Astrocyte (in vitro differentiated cells and primary cell): Measurements from ENCODE around the gene SARDH. TPM values are rescaled to one million over a fixed set of nuclear protein-coding genes. Genes with fewer than 3 reads are reported as not detected.

Source experiments
- DNase-seq: peaks from one replicate; pipeline ENCODE4 v3.0.0-alpha.2; 2010; ENCODE audit warnings: low read depth
- FAIRE-seq: peaks from 2 replicates; lab custom pipeline; 2011; peaks lifted over from hg19 to GRCh38; lab: Jason Lieb, UNC
- H2AFZ ChIP-seq: 2 replicates; pipeline ENCODE4 v1.6.0; 2012; ENCODE audit warnings: low read depth, low read length, inconsistent platforms
- H3K27ac ChIP-seq: 2 replicates; pipeline ENCODE4 v1.5.1; 2011; ENCODE audit warnings: low read depth, low read length, inconsistent platforms
- H3K27me3 ChIP-seq: 2 replicates; pipeline ENCODE4 v1.6.0; 2011; ENCODE audit warnings: low read length, inconsistent platforms; ENCODE audit not compliant: insufficient read depth
- H3K36me3 ChIP-seq: 2 replicates; pipeline ENCODE4 v1.5.1; 2011; ENCODE audit warnings: low read length, inconsistent platforms; ENCODE audit not compliant: insufficient read depth
- H3K4me1 ChIP-seq: 2 replicates; pipeline ENCODE4 v1.5.1; 2011; ENCODE audit warnings: low read length, inconsistent platforms; ENCODE audit not compliant: insufficient read depth
- H3K4me2 ChIP-seq: 2 replicates; pipeline ENCODE4 v1.6.0; 2012; ENCODE audit warnings: low read length, inconsistent platforms
- H3K4me3 ChIP-seq: 2 replicates; pipeline ENCODE4 v1.5.1; 2011; ENCODE audit warnings: low read depth, mild to moderate bottlenecking, low read length, inconsistent platforms; ENCODE audit not compliant: insufficient read depth
- H3K79me2 ChIP-seq: 2 replicates; pipeline ENCODE4 v1.6.0; 2012; ENCODE audit warnings: mild to moderate bottlenecking, low read length, inconsistent platforms; ENCODE audit not compliant: insufficient read depth
- H3K9ac ChIP-seq: 2 replicates; pipeline ENCODE4 v1.6.0; 2012; ENCODE audit warnings: mild to moderate bottlenecking, low read length, inconsistent platforms
- H3K9me3 ChIP-seq: 2 replicates; pipeline ENCODE4 v1.5.1; 2012; ENCODE audit warnings: low read depth, mild to moderate bottlenecking, low read length, inconsistent platforms; ENCODE audit not compliant: insufficient read depth
- H4K20me1 ChIP-seq: 2 replicates; pipeline ENCODE4 v1.6.0; 2012; ENCODE audit warnings: low read length, inconsistent platforms; ENCODE audit not compliant: insufficient read depth
- H3K27ac Mint-ChIP-seq: one replicate; pipeline ENCODE4 v1.8.0; 2021; ENCODE audit warnings: mild to moderate bottlenecking, mixed read lengths; ENCODE audit not compliant: unreplicated experiment
- H3K27me3 Mint-ChIP-seq: one replicate; pipeline ENCODE4 v1.8.0; 2021; ENCODE audit warnings: low read depth, mixed read lengths; ENCODE audit not compliant: unreplicated experiment
- H3K36me3 Mint-ChIP-seq: one replicate; pipeline ENCODE4 v1.8.0; 2021; ENCODE audit warnings: low read depth, mixed read lengths; ENCODE audit not compliant: unreplicated experiment
- H3K4me1 Mint-ChIP-seq: one replicate; pipeline ENCODE4 v1.8.0; 2021; ENCODE audit warnings: low read depth, mixed read lengths; ENCODE audit not compliant: unreplicated experiment
- H3K4me3 Mint-ChIP-seq: one replicate; pipeline ENCODE4 v1.8.0; 2021; ENCODE audit warnings: mild to moderate bottlenecking, moderate library complexity, mixed read lengths; ENCODE audit not compliant: unreplicated experiment
- H3K9me3 Mint-ChIP-seq: one replicate; pipeline ENCODE4 v1.8.0; 2021; ENCODE audit warnings: mild to moderate bottlenecking, mixed read lengths; ENCODE audit not compliant: unreplicated experiment
- CTCF ChIP-seq: IDR thresholded peaks from 2 replicates; pipeline ENCODE4 v1.5.1; 2011; ENCODE audit warnings: low read depth, mild to moderate bottlenecking, inconsistent platforms, low read length, moderate library complexity; ENCODE audit not compliant: insufficient read depth
- EZH2 ChIP-seq: IDR thresholded peaks from 2 replicates; pipeline ENCODE4 v1.6.1; 2012; ENCODE audit warnings: mild to moderate bottlenecking, low read length, inconsistent platforms; ENCODE audit not compliant: insufficient read depth
- total RNA-seq: library from RNA; stranded (reverse); gene quantifications from 2 replicates; pipeline ENCODE4 v1.2.1, GENCODE V29; 2021

SARDH gene
- total RNA-seq, 1 donor from 2014 or later: 2.8 TPM

- no peak for DNase-seq
- FAIRE-seq: no peak
- Histone ChIP-seq H3K27ac (no peak overlapping the region), H3K79me2 (no peaks in the 10 kb centered on the region), H3K36me3 (no peaks in the 10 kb centered on the region), H2AFZ (no peak overlapping the region), H3K4me2 (no peak overlapping the region), H3K4me1 (no peaks in the 10 kb centered on the region), H4K20me1 (peaks cover 4% of the 10 kb centered on the region), H3K27me3 (peaks cover 9% of the 10 kb centered on the region), H3K9ac (no peak overlapping the region), H3K4me3 (no peak overlapping the region), H3K9me3 (no peaks in the 10 kb centered on the region)
- no peaks in the 10 kb centered on the region for H3K9me3 Mint-ChIP-seq
- no peak overlapping the region for H3K4me3 Mint-ChIP-seq
- H3K27me3 Mint-ChIP-seq: peaks cover 43% of the 10 kb centered on the region
- no peaks in the 10 kb centered on the region for H3K4me1 Mint-ChIP-seq
- TF ChIP-seq EZH2: no peak
- no peak for TF ChIP-seq CTCF
- no peak overlapping the region for H3K27ac Mint-ChIP-seq
- peaks cover 3% of the 10 kb centered on the region for H3K36me3 Mint-ChIP-seq
Observed at GRCh38 chr9:133729617-133730281, 8.4 kb downstream of the SARDH start.

- H3K27me3 Mint-ChIP-seq: peaks cover 38% of the 10 kb centered on the region
- no peak for DNase-seq
- Histone ChIP-seq H3K4me3 (no peak overlapping the region), H3K79me2 (no peaks in the 10 kb centered on the region), H4K20me1 (peaks cover 4% of the 10 kb centered on the region), H3K27me3 (peaks cover 14% of the 10 kb centered on the region), H3K9ac (no peak overlapping the region), H3K36me3 (no peaks in the 10 kb centered on the region), H2AFZ (no peak overlapping the region), H3K4me1 (no peaks in the 10 kb centered on the region), H3K4me2 (no peak overlapping the region), H3K9me3 (no peaks in the 10 kb centered on the region), H3K27ac (no peak overlapping the region)
- H3K4me1 Mint-ChIP-seq: no peaks in the 10 kb centered on the region
- H3K4me3 Mint-ChIP-seq: no peak overlapping the region
- H3K27ac Mint-ChIP-seq: no peak overlapping the region
- H3K9me3 Mint-ChIP-seq: no peaks in the 10 kb centered on the region
- no peak for FAIRE-seq
- no peaks in the 10 kb centered on the region for H3K36me3 Mint-ChIP-seq
- no peak for TF ChIP-seq CTCF
Observed at GRCh38 chr9:133728856-133729616, 9.1 kb downstream of the SARDH start.
